Measurements from ENCODE around the gene RTL1. TPM values are rescaled to one million over a fixed set of nuclear protein-coding genes. Genes with fewer than 3 reads are reported as not detected.
A peak's percentile ranks its signal among the peaks of the same experiment; 100 is the strongest.

Gene RTL1
- total RNA-seq, 1 donor from 2014 or later: 0.15 TPM

GRCh38 chr14:100841066-100841760, 62.3 kb downstream of the RTL1 start:
- no peaks in the 10 kb centered on the region for H3K36me3 ChIP-seq
- H3K9ac ChIP-seq: peak overlapping the region; percentile 54
- H3K36me3 Mint-ChIP-seq: no peaks in the 10 kb centered on the region

GRCh38 chr14:100840286-100841065, 63.0 kb downstream of the RTL1 start:
- peak; percentile 21 for TF ChIP-seq EZH2phosphoT487 (IDR thresholded peaks at IDR 0.05)
- no peak for TF ChIP-seq CTCF (IDR thresholded peaks at IDR 0.05)
- H3K4me3 ChIP-seq: peak overlapping the region; percentile 16
- no peaks in the 10 kb centered on the region for H3K9me3 Mint-ChIP-seq
- no peaks in the 10 kb centered on the region for H3K9me3 ChIP-seq (ENCODE audit: low read depth)
- peaks cover 73% of the 10 kb centered on the region for H3K4me1 Mint-ChIP-seq
- peak overlapping the region; percentile 65 for H3K4me2 ChIP-seq
- peaks cover 60% of the 10 kb centered on the region for H3K4me1 ChIP-seq
- H3K79me2 ChIP-seq (ENCODE audit: low read depth): no peaks in the 10 kb centered on the region
- H2AFZ ChIP-seq (replicated peaks): no peak overlapping the region
- H3K27me3 Mint-ChIP-seq (ENCODE audit: insufficient read depth, low read depth): peaks cover 23% of the 10 kb centered on the region
- H3K27me3 ChIP-seq: no peaks in the 10 kb centered on the region
- peak; percentile 95 for DNase-seq (ENCODE audit: low spot score)
- H3K9ac ChIP-seq: peak overlapping the region; percentile 54
- no peaks in the 10 kb centered on the region for H3K36me3 ChIP-seq
- no peaks in the 10 kb centered on the region for H4K20me1 ChIP-seq (ENCODE audit: low read depth)
- peak overlapping the region; percentile 58 for H3K4me3 Mint-ChIP-seq
- H3K27ac Mint-ChIP-seq: peak overlapping the region; percentile 99
- peaks cover 51% of the 10 kb centered on the region for H3F3A ChIP-seq (ENCODE audit: low read depth)
- H3K27ac ChIP-seq: peak overlapping the region; percentile 100
- H3K36me3 Mint-ChIP-seq: no peaks in the 10 kb centered on the region

More at GRCh38 chr14:100841066-100841760, 62.3 kb downstream of the RTL1 start:
- TF ChIP-seq EZH2 (IDR thresholded peaks at IDR 0.05) (no peak), CTCF (IDR thresholded peaks at IDR 0.05) (peak; percentile 25)
- Mint-ChIP-seq H3K4me1 (peaks cover 73% of the 10 kb centered on the region), H3K4me3 (peak overlapping the region; percentile 58), H3K27ac (peak overlapping the region; percentile 99), H3K9me3 (no peaks in the 10 kb centered on the region), H3K27me3 (ENCODE audit: insufficient read depth, low read depth) (peaks cover 21% of the 10 kb centered on the region)
- H2AFZ ChIP-seq (replicated peaks): no peak overlapping the region
- H4K20me1 ChIP-seq (ENCODE audit: low read depth): no peaks in the 10 kb centered on the region
- peaks cover 51% of the 10 kb centered on the region for H3F3A ChIP-seq (ENCODE audit: low read depth)
- peak overlapping the region; percentile 100 for H3K27ac ChIP-seq
- H3K27me3 ChIP-seq: no peaks in the 10 kb centered on the region
- H3K9me3 ChIP-seq (ENCODE audit: low read depth): no peaks in the 10 kb centered on the region
- H3K4me1 ChIP-seq: peaks cover 60% of the 10 kb centered on the region
- no peak for DNase-seq (ENCODE audit: low spot score)
- peak overlapping the region; percentile 16 for H3K4me3 ChIP-seq
- H3K4me2 ChIP-seq: peak overlapping the region; percentile 64
- H3K79me2 ChIP-seq (ENCODE audit: low read depth): no peaks in the 10 kb centered on the region

GRCh38 chr14:100839681-100840111, 63.8 kb downstream of the RTL1 start:
- H3K4me2 ChIP-seq: peak overlapping the region; percentile 65
- H3F3A ChIP-seq (ENCODE audit: low read depth): peaks cover 51% of the 10 kb centered on the region
- no peaks in the 10 kb centered on the region for H3K27me3 ChIP-seq
- Mint-ChIP-seq H3K27me3 (ENCODE audit: insufficient read depth, low read depth) (peaks cover 26% of the 10 kb centered on the region), H3K27ac (peak overlapping the region; percentile 99), H3K9me3 (no peaks in the 10 kb centered on the region), H3K36me3 (no peaks in the 10 kb centered on the region), H3K4me1 (peaks cover 73% of the 10 kb centered on the region), H3K4me3 (peak overlapping the region; percentile 58)
- H3K9me3 ChIP-seq (ENCODE audit: low read depth): no peaks in the 10 kb centered on the region
- no peaks in the 10 kb centered on the region for H3K79me2 ChIP-seq (ENCODE audit: low read depth)
- peak overlapping the region; percentile 40 for H3K9ac ChIP-seq
- H4K20me1 ChIP-seq (ENCODE audit: low read depth): no peaks in the 10 kb centered on the region
- peak; percentile 59 for DNase-seq (ENCODE audit: low spot score)
- H3K36me3 ChIP-seq: no peaks in the 10 kb centered on the region
- H3K27ac ChIP-seq: peak overlapping the region; percentile 100
- TF ChIP-seq EZH2phosphoT487 (IDR thresholded peaks at IDR 0.05) (no peak), EZH2 (IDR thresholded peaks at IDR 0.05) (no peak), CTCF (IDR thresholded peaks at IDR 0.05) (no peak)
- H3K4me3 ChIP-seq: no peak overlapping the region
- H2AFZ ChIP-seq (replicated peaks): no peak overlapping the region
- peaks cover 60% of the 10 kb centered on the region for H3K4me1 ChIP-seq
